VCaP (cell line): ENCODE data around the gene GTSE1.

Source experiments
- H3K27ac ChIP-seq: fragments of 450-650 bp; 2 replicates; pipeline ENCODE4 v1.5.1; 2017
- CTCF ChIP-seq: fragments of 450-650 bp; conservative IDR thresholded peaks from 2 replicates; pipeline ENCODE4 v1.5.1; 2017; ENCODE audit warnings: mild to moderate bottlenecking, moderate library complexity

Gene GTSE1

GRCh38 chr22:46362203-46362933 is 65.7 kb downstream of the GTSE1 start:
- no peak for TF ChIP-seq CTCF
- no peak overlapping the region for H3K27ac ChIP-seq

GRCh38 chr22:46362934-46363515 is 66.4 kb downstream of the GTSE1 start:
- TF ChIP-seq CTCF = no peak
- no peak overlapping the region for H3K27ac ChIP-seq

GRCh38 chr22:46363611-46364321 is 67.1 kb downstream of the GTSE1 start:
- no peak overlapping the region for H3K27ac ChIP-seq
- no peak for TF ChIP-seq CTCF

- no peak overlapping the region for H3K27ac ChIP-seq
- TF ChIP-seq CTCF = no peak
Measured at GRCh38 chr22:46364341-46365165, 67.9 kb downstream of the GTSE1 start.

GRCh38 chr22:46365166-46365624 is 68.5 kb downstream of the GTSE1 start:
- no peak for TF ChIP-seq CTCF
- no peak overlapping the region for H3K27ac ChIP-seq

GRCh38 chr22:46366327-46366731 is 69.7 kb downstream of the GTSE1 start:
- no peak for TF ChIP-seq CTCF
- H3K27ac ChIP-seq = no peak overlapping the region
